ENCODE data around the gene ARHGAP11A. TPM values are rescaled to one million over a fixed set of nuclear protein-coding genes. Genes with fewer than 3 reads are reported as not detected.

The ARHGAP11A gene
- total RNA-seq, 2 experiments from 2014 or later, result 134 to 140 TPM

Other genes starting within 250 kb of the ARHGAP11A start
- under 1 TPM; 0.49 to 0.56 TPM for gene GOLGA8K, start 212.2 kb upstream of the ARHGAP11A start, total RNA-seq
- 1 to 10 TPM in 1 of 2 experiments, not detected in 1; 1.1 TPM for gene GOLGA8O, start 159.9 kb upstream of the ARHGAP11A start, total RNA-seq
- gene GOLGA8N, start 22.0 kb upstream of the ARHGAP11A start, total RNA-seq, result 1 to 10 TPM; 3.0 to 4.0 TPM
- gene SCG5, start 26.2 kb downstream of the ARHGAP11A start, total RNA-seq, result under 1 TPM; 0.58 to 0.60 TPM
- not detected for gene GREM1, start 102.5 kb downstream of the ARHGAP11A start, total RNA-seq